HG02840 (cell line): ENCODE results near the gene DCAF6.
A peak's percentile ranks its signal among the peaks of the same experiment; 100 is the strongest.
"Not testable (repeated sequence)": the region's sequence is repeated elsewhere in the genome, so short reads cannot be mapped to it uniquely, and the experiment has no call there.

Source experiments
- ATAC-seq: cut with Tn5 transposase; IDR thresholded peaks from one replicate; pipeline ENCODE4 v1.9.1; 2021; ENCODE audit warnings: mild to moderate bottlenecking, moderate library complexity, moderate number of reproducible peaks; ENCODE audit not compliant: unreplicated experiment, low FRiP score

The DCAF6 gene

DNA sequence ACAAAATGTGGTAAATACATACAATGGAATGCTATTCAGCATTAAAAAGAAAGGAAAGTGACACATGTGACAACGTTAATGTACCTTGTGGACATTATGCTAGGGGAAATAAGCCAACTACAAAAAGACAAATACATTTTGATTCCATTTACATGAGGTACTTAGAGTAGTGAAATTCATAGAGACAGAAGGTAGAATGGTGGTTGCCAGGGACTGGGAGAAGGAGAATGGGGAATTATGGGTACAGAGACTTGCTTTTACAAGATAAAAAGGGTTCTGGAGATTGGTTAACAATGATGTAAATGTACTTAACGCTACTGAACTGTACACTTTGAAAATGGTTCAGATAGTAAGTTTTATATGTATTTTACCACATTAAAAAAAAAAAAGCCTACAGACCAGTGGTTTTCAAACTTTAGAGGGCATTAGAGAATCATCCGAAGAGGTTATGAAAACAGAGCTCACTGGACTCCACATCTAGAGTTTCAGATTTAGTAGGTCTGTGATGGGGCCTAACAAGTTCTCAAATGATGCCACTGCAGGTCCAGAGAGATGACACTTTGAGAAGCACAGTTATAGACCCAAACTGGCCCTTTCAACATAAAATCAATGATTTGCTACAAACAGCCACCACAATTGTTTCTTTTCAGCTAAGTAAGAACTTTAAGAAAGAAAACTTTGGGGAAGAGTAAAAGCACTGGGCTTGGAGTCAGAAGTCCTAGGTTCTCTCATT, 13.0 kb upstream of the DCAF6 start:
- no peak for ATAC-seq

DNA sequence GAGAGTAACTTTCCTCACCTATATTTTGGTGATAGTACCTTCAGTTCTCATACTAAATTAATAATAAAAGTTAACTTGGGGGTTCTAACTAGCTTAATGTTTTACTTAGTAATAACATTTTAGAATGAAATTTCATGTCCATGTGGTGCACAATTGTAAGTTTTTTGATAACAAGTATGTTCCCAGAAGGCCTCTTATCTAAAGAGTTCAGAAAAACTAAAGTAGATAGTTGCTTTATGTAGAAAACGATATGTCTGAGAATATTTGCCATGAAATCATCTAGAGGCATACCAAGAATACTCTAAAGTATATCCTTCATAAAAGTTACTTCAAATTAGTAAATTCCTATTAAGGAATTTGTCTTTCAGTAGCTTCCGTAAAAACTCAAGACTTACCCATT, 12.4 kb upstream of the DCAF6 start:
- no peak for ATAC-seq

DNA sequence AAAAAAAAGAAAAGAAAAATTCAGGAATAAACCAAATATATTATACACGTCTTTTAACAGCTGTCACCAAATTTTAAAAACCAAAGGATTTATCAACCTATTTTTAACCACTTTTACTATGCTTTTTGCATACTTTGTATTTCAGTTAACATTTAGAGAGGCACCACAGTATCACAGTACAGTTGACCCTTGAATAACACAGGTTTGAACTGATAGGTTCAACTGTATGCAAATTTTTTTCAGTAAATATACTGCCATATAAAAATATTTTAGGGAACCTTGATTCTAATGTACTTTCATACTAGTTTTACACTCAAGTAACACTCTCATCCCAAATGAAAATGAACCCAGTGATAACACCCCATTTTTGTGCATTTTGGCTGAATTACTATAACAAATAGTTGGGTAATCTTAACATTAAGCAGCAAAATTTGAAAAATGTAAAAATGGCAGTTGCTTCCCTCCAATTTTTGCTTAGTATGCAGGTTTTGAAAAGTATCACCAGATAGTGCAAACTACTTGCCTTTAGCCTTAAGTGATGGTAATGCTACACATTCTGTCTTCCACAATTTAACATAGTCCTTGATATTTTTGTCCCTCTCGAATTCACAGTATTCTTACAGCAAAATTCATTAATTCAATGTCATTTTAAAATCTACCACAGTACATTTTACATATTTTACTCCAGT, 11.8 kb upstream of the DCAF6 start:
- ATAC-seq = no peak

DNA sequence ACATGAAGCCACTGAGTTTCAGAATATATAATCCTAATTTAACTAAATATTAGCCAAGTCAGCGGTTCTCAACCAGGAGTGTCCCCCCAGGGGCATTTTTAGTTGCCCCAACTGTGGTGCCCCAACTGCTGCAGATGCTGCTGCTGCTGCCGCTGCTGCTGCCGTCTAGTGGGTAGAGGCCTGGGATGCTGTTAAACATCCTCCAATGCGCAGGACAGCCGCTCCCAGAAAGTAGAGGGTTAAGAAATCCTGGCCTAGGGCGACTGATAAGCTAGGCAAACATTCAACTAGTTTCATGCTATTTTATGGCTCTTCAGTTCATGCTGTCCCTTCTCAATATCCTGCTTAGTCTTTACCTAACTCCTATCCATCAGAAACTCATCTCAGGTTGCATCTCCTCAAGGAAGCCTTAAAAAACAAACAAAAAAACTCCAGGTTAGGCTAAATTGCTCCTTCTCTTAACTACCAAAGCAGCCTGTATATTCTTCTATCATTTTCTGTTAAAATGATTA, 9.9 kb upstream of the DCAF6 start:
- ATAC-seq = no peak

DNA sequence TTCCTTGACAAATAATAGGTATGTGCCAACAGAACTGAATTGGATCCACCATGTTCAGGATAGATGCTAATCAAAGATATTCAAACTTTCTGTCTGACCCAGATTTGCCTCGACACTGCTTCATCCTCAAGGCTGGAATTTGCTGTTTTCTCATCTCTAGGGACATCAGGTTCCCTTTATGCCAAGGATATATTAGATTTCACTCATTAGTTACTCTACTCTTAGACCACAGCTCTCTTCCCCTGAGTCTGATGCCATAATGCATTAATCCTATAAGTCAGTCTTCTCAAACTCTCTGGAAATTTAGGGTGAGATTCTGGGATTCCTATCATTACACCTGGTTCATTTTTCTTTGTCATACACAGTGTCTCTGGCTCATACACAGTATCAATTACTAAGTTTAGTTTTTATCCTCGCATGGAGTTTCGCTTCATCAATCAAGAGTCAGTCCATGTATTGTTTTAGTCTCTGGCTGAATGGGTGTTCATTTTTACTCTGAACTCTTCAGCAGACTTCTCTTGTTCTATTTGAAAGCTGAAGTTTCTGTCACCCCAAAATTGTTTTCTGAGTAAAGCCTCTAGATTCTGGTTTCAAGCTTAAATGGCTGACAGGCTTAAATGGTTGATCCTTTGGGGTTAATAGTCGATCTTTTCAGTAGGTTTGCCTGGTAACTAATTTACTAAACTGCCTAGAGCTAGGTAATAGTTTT, 9.3 kb upstream of the DCAF6 start:
- ATAC-seq = no peak

DNA sequence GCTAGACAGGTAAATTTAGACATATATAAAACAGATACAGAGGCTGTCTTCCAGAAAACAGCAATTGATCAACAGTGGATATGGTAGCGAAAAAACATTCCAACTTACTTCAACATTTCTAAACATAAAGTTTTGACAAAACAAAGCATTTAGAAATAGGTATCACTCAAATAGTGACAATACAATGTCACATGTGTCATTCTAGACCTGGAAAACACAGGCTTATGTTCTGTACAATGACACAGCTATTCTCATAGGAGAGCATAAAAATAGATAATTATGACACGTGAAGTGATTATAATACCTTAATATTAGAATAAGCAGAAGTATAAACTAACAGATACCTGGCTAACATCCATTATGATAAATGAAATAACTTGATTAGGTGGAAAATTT, 8.0 kb upstream of the DCAF6 start:
- no peak for ATAC-seq

DNA sequence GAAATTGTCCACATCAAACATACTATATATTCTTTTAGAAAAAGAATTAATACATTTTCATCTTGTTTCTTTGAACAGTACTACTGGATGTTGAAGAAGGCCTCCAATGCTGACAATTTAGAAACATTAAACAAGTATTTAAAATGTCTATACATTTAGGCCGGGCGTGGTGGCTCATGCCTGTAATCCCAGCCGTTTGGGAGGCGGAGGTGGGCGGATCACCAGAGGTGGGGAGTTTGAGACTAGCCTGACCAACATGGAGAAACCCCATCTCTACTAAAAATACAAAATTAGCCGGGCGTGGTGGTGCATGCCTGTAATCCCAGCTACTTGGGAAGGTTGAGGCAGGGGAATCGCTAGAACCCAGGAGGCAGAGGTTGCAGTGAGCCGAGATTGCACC, 7.6 kb upstream of the DCAF6 start:
- not testable (repeated sequence) for ATAC-seq

DNA sequence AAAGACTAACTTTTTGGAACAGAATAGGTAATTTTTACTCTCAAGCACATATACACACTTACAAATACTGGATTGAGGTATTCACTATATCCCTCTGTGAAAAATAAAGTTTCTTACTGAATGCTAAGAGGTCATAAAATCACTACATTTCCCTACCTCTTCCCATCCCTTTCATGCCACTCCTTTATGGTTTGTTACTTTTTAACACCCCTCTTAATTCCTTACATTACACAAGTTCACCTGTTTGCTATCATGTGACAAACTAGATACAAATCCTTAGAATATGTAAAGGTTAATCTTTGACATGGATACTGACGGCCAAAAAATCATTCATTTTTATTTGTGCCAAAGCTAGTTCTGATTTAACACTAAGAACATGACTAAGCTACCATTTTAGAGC, 6.8 kb upstream of the DCAF6 start:
- ATAC-seq = no peak

DNA sequence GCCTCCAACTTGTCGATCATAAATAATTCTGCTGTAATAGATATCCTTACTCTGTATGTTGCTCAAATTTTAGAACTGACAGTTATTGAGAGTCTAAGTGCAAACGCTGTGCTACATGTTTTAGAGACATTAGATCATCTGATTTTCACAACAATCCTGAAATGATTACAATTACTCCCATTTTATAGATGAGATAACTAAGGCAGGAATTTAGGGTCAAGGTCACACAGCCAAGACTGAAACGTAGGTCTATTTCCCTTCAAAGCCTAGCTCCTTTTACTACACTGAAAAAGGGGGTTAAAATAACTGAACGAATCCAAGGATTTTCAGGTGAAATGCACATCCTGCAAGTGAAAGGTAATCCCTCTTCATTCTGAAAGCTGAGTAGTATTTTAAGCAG, 2.7 kb upstream of the DCAF6 start:
- ATAC-seq = no peak

DNA sequence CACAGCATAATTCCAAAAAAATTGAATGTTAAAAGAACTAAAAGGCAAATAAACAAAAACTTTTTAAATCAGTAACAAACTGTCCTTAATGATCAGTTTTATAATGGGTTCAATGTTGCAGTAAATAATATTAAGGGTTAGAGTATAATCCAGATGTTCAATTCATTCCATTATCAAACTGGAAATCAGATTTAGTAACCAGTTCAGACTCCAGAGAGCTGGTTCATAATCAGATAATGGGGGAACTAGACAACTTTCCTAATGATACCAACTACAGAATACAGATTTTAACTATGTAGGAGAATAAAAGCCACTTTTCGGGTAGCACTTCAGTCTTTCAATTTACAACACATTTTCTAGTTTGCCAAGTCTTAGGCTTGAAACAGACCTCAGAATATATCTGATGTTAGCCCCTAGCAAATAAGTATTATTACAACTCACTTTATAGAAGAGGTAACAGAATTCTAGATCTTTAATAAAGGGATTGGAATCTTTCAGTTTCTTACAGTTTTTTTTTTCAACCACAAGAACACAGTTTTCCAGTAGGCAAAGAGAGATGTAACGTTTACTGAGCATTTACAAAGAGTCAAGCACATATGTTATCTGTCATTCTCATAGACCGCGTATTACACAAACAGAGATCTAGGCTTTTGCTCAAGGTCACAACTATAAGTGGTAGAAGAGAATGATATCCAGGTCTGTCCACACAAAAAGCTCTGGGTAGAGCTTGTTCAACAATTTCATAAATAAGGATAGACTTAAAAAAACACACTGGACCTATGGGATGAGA, 1.9 kb upstream of the DCAF6 start:
- no peak for ATAC-seq

DNA sequence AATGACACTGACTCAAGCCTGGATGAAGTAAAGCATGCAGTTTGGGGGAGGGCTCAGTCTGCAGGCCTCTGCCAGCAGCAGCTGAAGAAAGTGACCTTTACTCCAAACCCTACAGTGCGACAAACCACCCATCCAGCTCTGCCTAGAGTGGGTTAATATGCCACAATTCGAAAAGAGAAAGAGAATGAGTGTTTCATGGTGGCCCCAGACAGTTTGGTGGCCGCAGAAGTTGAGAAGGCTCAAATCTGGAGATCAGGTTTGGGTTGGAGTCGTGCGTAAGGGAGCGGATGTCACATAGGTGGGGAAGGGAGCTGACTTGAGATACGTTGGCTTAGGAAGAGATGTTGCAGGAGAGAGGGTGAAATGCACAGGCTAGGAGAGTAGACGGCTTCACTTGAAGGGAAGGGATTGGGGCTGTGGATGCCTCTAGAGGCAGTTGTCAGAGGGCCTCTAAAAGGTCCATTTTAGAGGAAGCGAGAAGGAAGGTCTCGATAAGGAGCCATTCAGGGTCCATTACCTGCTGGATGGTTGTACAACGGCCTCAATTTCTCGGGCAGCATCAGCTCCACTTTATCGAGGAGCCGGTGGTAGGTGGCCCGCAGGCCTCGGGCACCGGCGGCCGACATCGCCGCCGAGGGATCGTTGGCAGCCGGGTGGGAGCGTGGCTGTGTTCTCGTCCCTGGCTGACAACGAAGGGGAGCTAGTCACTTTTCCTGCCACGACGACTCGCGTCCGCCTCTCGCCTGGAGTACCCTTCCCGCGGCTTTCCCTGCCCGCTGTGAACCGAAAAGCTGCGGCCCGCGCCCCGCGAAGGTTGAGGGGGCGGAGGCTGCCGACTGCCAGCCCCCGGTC, 1.0 kb upstream of the DCAF6 start:
- ATAC-seq = peak; percentile 4

DNA sequence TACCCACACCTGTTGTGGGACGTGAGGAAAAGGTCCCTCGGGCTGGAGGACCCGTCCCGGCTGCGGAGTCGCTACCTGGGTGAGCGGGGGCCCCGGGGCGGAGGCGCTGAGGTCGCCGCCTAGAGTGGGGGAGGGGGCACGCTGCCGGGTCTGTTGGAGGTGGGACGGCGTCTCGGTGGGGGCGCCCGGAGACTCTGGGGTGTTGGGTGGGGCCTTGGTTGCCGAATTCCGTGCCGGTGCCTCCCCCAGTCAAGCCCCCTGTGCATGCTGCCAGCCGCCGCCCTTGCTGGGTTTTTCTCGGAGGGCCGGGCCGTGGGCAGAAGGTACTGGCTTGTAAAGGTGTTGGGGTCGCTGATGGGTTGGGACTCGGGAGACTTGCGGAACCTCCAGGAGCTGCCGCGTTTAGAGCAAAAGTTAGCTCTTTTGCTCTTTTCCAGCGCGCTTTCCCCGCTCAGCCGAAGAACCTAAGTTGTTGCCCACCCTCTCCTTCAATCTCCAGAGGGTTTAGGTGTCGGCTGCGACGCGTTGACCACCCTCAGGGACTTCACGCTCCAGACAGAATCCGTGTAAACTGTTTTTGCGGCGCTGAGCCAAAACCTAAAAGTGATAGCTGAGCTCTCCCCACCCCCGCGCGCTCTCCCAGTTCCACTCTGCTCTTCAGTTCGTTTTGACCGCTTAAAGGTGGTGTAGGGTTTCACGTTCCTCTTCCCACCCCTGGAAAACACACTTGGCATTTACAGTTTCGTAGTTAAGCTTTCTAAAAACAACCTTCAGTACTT, 636 bp downstream of the DCAF6 start, which contains the start of gene MPC2:
MPC2 (minus strand) TSS at position 143 of the 779 bp plus-strand sequence. CDS start 1,231 bp downstream, outside the sequence.
- ATAC-seq = peak; percentile 5

DNA sequence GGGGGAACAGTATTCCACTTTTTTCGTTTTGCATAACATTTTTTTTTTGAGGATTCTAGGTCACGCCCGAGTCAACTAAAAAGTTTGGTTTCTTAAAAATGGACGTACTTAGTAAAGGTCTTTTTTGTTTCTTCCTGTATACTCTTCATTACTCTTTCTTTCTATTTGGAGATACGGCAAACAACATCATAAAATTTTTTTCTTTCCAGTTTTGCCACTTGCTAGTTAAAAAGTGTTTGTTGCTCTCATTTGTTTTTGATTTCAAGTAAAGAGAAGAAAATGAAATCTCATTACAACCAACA, 1.2 kb downstream of the DCAF6 start:
- no peak for ATAC-seq

DNA sequence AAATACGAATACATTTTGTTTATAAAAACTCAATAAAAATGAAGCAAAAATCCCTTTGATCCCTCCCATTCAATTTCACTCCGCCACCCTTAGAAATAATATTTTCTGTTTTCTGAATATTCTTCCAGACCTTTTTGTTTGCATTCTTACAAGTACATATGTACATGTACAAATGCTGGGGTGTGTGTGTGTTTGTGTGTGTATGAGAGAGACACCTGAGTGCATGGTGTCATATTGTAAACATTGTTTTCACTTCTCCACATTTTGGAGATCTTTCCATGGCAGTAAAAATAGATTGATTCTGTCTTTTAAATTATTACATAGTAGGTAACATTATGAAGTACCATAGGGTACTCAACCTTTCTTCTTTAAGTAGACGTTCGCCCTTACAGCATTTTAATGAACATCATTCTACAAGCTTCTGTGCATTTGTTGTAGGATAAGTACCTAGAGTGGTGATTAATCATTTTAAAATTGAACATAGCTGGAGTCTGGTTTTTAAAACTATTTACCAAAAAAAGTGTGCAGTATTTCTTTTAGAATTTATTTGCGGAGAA, 1.7 kb downstream of the DCAF6 start:
- ATAC-seq = no peak

DNA sequence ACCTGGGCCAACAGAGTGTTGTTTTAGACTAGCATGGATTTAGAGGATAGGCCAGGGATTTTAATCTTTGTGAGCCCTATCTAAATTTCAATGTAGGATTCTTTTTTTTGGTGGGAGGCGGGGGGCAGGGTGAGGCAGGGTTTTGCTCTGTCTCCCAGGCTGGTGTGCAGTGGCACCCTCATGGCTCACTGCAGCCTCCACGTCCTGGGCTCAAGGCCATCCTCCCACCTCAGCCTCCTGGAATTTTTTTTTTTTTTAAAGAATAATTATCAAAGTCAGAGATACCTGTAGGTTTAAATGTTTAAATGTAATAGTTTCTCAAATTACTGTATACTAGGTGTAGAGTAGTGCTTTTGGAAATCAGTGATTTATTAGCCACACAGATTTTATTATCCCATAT, 3.8 kb downstream of the DCAF6 start:
- no peak for ATAC-seq

DNA sequence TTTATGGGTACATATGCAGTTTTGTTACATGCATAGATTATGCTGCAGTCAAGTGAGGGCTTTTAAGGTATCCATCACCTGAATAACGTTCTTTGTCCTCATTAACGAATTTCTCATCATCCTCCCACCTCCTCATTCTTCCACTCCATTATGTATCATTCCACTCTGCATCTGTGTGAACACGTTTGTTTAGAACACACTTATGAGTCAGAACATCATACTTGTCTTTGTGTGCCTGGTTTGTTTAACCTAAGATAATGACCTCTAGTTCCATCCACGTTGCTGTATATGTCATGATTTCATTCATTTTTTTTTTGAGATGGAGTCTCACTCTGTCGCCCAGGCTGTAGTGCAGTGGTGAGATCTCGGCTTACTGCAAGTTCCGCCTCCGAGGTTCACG, 7.1 kb downstream of the DCAF6 start:
- ATAC-seq = no peak

DNA sequence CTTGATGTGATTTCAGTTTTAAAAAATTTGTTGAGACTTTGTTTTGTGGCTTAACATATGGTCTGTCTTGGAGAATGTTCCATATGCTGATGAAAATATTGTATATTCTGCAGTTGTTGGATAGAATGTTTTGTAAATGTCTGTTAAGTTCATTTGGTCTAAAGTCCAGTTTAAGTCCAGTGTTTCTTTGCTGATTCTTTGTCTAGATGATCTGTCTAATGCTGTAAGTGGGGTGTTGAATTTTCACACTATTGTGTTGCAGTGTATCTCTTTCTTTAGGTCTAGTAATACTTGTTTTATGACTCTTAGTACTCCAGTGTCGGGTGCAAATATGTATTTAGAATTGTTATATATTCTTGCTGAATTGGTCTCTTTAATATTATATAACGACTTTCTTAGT, 11.2 kb downstream of the DCAF6 start:
- ATAC-seq = no peak

DNA sequence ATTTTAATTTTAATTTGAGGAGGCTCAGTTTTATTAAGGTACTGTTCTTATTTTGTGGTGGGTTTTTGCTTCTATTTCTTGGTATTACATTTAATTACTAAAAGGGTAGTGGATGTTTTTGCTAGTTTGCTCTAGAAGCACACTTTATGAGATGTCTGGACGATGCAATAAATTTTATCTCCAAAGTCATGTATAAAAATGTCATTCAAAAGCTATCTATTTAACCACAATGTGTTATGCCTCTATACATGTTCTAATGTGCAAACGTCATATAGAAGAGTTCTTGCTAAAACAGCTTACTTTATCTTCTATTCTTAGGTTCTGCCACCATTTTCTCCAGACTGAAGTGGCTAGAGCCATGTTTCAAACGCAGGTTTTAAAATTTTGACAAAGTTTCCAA, 13.3 kb downstream of the DCAF6 start:
- ATAC-seq = no peak

DNA sequence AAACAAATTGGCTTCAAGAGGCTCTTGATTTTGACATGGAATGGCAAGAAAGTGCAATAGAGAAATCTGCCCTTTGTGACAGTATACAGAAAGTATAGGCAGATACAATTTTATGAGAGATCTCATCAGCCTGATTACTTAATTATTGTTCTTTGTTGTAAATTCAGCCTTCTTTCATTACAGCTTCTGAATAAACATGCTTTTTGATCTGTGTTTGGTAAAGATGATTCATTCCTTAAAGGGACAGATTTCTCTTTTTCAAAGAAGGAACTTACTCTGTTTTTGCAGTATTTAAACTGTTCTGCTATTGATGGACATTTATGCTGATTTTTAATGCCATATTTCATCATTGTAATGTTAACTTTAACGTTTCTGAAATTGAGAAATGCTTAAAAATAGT, 14.1 kb downstream of the DCAF6 start:
- ATAC-seq = no peak
